Measurements from ENCODE around the gene CDV3. TPM values are rescaled to one million over a fixed set of nuclear protein-coding genes. Genes with fewer than 3 reads are reported as not detected.

The CDV3 gene
- total RNA-seq = 77.3 and 92.6 TPM in 2 replicates

GRCh38 chr3:133573629-133574194, at the start of gene CDV3:
Gene CDV3, plus strand, starts transcription at chr3:133573686. Its CDS starts 359 bp downstream, at chr3:133574045.

Other genes starting within 250 kb of the CDV3 start
- not detected in 2 replicates for gene BFSP2, start 173.6 kb upstream of the CDV3 start, total RNA-seq
- 8.6 and 25.9 TPM in 2 replicates for gene TOPBP1, start 88.3 kb downstream of the CDV3 start, total RNA-seq
- gene TF, start 172.7 kb downstream of the CDV3 start, total RNA-seq = under 0.01 and 0.16 TPM in 2 replicates
- 27.3 and 41.1 TPM in 2 replicates for gene SRPRB, start 232.1 kb downstream of the CDV3 start, total RNA-seq